HG03103 (cell line): ENCODE measurements around the gene CDCP1.

Source experiments
- ATAC-seq: cut with Tn5 transposase; IDR thresholded peaks from one replicate; pipeline ENCODE4 v1.9.1; 2021; ENCODE audit warnings: low read depth; ENCODE audit not compliant: unreplicated experiment

The CDCP1 gene

DNA sequence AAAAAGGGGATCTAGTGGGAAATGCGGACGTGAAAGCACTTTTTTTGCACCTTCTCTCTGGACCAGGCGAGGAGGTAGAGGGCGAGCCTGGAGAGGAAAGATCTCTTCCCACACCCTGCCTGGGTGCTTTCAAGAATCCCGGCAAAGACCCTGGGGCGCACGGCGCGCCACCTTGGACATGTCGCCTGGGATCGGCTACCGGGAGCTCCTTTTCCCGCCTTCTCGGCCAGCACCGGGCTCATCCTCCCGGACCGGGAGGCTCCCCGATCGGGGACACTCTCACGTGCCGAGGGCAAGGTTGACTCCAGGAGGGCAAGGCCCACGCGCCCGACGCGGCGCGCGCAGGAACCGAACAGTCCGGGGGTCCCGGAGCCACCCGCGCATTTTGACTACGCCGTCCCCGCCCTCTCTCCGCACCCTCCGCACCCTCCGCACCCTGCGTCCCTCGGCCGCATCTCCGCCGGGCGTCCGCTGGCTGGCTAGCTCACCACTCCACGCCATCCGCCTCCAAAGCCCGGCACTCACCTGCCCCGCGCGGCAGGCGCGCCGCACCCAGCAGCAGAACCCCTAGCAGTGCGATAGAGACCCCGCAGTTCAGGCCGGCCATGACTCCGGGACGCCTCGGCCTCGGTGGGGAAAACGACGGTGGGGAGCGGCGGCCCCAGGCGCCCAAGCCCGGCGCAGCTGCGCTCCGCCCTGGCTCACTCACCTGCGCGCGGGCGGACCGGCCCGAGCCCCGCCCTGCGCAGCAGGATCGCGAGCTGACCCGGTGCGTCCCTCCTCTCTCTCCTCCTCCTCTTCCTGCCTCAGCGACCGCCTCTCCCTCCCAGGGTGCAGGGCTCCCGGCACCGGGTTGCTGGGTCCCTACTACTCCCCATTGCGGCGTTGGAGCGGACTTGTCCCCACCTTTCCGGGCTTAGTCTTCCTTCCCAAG, at the start of gene CDCP1:
CDCP1 (minus strand) TSS at position 698 of the 934 bp plus-strand sequence; CDS start at position 607, 91 bp downstream.
- ATAC-seq, result no peak

DNA sequence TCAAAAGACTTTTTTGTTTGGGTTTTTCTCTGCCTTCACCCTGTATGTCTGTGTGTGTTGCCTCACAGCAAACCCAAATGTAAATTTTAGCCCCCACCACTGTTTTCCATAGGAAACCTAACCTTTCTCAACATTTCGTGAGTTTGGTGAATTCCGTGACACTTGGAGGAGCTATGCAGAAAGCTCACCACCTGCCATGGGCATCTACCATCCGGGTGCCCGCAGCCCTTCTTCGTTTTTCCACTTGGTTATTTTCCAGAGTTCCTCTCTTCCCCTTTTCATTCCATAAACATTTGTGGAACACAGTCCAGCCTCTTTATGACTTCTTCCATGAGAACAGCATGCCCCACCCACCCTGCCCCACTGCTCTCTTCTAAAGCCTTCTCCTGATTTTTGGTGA, 48.6 kb upstream of the CDCP1 start:
- ATAC-seq, result no peak

- ATAC-seq, result no peak
These were observed 45.8 kb upstream of the CDCP1 start for GRCh38 chr3:45191924-45192417.

GRCh38 chr3:45191424-45191823, 45.2 kb upstream of the CDCP1 start:
- ATAC-seq, result no peak

GRCh38 chr3:45188719-45189659, 42.8 kb upstream of the CDCP1 start:
- no peak for ATAC-seq

- no peak for ATAC-seq
These were observed 41.5 kb upstream of the CDCP1 start for GRCh38 chr3:45187694-45188141.

DNA sequence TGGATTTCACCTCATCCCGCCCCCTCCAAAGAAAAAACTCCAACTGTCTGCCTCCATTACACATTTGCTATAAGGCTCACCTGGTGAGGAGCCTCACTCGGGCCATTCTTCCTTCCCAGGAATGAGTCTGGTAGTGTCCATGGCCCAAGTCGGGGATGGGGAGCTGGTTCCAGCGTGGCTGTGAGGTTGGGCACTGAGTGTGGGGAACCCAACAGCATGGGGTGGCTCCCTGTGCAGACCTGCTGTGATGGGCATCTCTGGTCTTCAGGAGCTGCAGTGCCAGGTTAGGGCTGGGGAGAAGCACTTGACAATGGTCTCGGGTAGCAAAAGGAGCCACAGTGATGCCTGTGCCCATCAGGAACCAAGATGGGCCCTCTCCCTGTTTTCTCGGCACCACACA, 40.7 kb upstream of the CDCP1 start:
- no peak for ATAC-seq

DNA sequence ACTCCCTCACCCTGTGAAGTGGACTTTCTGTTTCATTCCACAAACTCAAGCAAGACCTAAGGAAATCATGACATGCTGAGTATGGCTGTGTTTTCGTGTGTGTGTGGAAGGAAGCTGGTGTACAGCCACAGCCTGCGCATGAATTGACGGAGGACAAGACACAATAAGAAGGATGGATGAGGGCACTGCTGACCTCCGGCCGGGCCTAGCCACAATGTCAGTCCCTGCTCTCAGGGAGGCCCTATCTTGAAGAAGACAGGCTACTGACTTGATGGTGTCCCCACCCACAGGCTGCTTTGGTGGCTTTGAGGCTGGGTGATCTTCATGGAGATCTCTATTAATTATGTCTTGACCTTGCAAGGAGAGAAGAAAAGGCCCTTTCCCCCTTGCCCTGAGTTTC, 39.3 kb upstream of the CDCP1 start:
- no peak for ATAC-seq

DNA sequence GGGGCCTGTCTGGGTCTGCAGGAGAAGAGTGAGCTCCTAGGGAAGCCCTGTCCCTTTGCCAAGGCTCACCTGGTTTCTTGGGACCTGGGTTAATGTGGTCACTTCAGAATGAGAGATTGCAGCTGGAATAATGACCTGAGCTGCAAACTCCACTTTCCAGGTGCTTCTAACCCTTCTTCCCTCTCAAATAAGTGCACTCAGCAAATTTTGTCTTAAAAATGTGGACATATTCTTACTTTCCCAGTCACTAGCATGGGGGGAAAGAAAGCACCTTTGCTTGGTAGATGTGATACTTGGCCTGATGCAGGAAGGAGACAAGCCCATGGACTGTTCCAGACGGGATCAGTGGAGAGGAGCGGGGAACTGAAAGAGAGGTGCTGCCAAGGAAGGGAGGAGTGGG, 38.9 kb upstream of the CDCP1 start:
- ATAC-seq, result no peak

DNA sequence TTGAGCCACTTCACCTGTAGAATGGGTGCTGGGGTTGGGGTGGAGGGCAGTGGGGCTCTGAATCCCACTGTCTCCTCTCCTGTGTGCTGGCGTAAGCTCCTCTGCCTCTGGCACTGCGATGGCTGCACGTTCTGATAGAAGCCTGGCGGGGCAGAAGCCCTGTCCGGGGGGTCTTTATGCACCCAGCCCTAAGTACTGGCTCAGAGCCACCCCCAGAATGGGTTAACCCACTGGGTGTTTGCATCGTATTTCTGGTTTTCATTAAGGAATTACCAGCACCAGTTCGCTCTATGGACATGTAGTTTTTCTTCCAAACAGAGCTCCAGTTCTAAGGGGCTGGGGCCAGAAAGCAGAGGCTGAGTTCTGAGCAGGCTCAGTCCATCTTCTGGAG, 37.7 kb upstream of the CDCP1 start:
- ATAC-seq, result no peak

DNA sequence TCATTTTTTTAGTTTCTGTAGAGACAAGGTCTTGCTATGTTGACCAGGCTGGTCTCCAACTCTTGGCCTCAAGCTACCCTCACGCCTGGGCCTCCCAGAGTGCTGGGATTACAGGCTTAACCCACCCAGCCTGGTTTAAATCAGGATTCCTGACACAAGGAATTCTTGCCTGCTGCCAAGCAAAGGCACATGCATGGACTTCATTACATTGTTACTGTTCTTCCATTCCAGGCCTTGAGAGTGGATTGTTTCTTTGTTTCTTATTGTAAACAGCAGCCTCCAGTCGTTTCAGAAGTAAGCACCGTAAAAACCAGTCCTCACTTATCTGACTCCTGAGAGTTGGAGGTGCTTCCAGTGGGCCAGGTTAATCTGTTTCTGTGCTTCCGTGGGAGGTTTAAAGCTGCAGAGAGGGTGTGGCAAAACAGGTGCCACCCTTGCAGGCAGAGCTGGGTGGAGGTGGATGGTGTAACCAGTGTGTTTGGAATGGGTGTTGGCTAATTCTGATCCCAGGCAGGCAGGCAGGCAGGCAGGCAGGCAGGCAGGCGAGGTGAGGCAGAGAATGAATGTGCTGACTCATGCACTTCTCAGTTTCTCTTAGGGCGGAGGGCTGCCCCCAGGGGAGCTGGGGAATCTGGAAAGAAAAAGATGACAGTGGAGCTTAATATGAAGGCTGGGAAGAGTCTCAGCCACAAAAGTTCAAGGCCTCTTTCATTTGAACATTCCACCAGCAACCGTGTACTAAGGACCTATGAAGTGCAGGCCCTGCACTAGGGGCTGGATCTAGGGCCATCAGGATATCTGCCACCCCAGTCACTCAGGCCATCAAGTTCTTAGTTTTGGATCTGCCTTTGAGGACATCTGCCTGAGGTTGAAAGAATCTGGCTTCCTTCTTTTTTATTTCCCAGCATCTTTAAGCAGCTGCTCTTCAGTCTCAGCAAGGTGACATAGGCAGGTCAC, 37.0 kb upstream of the CDCP1 start:
- no peak for ATAC-seq

- no peak for ATAC-seq
These were observed 35.3 kb upstream of the CDCP1 start for GRCh38 chr3:45181496-45181895.

- ATAC-seq, result no peak
These were observed 34.7 kb upstream of the CDCP1 start for GRCh38 chr3:45180899-45181298.

GRCh38 chr3:45180051-45180450, 33.9 kb upstream of the CDCP1 start:
- ATAC-seq, result no peak

GRCh38 chr3:45179163-45179562, 33.0 kb upstream of the CDCP1 start:
- no peak for ATAC-seq

DNA sequence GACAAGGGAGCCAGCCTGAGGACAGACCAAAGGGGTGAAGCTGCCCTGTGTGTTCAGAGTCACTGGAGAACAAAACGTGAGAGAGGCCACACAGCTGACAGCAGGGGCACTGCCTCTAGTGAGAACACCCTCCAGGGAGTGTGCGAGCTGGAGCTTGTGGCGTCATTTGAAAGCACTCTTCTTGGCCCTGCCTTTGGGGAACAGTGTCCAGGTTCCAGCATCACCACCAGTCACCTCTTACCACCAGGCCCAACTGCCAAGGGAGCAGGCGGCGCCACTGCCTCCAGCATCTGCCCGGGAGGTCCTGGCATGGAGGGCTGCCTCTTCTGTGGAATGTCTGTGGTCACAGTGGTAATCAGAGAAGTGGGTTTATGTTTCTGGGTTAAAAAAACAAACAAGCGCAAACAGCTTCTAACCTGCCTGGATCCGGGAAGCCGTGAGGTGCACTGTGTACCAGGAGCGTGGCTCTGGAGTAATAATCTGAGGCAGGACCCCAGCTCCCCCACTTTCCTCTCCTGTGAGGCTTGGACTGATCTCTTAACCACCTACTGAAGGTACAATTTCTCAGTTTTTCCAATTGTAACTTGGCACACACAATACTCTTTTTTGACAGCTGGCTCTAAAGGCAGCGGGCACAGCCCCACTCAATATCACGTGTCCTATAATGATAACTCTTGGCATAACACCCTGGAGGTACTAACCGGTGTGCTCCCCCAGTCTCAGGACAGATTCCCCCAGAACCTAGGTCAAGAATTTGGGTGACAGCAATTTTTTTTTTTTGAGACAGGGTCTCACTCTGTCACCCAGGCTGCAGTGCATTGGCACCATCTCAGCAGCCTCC, 32.2 kb upstream of the CDCP1 start:
- ATAC-seq, result no peak

DNA sequence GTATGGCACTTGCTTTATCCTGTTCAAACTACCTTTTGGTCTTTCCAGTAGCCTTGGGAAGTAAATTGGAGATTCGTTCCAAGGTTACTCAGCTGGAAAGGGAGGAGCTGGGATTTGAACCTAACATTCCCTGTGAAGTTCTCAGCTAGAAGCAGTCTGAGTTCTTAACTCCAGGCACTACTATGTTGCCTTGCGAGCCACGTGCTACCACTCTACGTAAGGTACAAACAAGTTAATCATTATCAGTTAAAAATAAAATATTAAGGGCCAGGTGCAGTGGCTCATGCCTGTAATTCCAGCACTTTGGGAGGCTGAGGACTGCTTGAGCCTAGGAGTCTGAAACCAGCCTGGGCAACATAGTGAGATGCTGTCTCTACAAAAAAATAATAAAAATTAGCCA, 30.7 kb upstream of the CDCP1 start:
- no peak for ATAC-seq

DNA sequence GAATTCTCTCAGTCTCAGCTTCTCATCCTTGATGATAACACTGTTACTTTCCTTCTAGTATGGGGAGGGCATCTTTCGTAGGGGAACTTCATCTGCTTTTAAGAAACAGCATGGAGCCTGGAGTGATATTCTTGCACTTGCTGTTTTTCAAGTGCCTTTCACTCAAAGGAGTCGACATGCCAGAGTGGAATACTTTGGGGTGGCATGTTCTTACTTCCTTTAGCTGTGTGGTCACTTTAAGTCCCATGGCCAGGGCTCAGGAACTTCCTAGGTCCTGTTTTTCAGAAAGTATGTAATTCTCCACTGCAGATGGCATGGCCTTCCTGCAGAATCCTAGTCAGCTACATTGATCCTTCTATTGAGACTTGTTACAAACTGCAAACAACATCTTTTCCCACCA, 28.1 kb upstream of the CDCP1 start:
- ATAC-seq, result no peak

GRCh38 chr3:45173776-45174175, 27.6 kb upstream of the CDCP1 start:
- no peak for ATAC-seq
